ENCODE measurements around the gene CENPU.
"Not testable (repeated sequence)": the region's sequence is repeated elsewhere in the genome, so short reads cannot be mapped to it uniquely, and the experiment has no call there.

The CENPU gene, protein sequence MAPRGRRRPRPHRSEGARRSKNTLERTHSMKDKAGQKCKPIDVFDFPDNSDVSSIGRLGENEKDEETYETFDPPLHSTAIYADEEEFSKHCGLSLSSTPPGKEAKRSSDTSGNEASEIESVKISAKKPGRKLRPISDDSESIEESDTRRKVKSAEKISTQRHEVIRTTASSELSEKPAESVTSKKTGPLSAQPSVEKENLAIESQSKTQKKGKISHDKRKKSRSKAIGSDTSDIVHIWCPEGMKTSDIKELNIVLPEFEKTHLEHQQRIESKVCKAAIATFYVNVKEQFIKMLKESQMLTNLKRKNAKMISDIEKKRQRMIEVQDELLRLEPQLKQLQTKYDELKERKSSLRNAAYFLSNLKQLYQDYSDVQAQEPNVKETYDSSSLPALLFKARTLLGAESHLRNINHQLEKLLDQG

GRCh38 chr4:184733654-184734524, at the start of gene CENPU:
CENPU (minus strand) TSS chr4:184734096; CDS start chr4:184734062, 34 bp downstream.
- DNase-seq = peak; percentile 89

DNA sequence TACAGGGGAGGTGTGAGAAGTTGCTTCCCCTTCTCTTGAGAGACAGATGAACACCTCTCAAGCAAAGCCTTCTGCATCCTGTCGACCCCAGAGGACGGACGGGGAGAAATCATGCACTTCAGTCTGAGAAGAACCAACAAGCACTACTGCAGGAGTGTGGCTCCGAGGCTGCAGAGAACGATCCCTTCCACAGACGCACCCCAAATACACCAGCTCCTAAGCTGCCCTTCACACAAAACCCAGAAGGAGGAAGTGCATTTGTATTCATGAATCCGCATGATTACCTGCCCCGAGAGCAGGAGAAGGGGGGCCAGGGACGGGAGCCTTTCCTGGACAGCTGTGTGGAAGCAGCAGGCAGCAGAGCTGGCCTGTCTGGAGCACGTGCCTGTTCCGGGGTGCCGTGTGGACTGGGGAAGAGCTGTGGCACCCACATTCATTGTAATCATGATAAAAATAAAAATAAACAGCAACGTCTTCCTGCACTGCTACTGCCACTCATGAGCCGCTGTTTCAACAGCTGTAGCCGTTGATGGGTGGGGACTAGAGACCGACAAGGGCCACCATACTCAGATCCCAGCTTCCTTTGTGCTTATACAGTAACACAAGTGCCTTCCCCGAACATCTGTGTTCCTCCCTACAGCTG, 49.0 kb upstream of the CENPU start:
- DNase-seq = no peak

- not testable (repeated sequence) for DNase-seq
Measured at GRCh38 chr4:184779160-184779559, 45.3 kb upstream of the CENPU start.

- DNase-seq = no peak
Measured at GRCh38 chr4:184778325-184778724, 44.4 kb upstream of the CENPU start.

GRCh38 chr4:184776821-184777220, 42.9 kb upstream of the CENPU start:
- DNase-seq = no peak

DNA sequence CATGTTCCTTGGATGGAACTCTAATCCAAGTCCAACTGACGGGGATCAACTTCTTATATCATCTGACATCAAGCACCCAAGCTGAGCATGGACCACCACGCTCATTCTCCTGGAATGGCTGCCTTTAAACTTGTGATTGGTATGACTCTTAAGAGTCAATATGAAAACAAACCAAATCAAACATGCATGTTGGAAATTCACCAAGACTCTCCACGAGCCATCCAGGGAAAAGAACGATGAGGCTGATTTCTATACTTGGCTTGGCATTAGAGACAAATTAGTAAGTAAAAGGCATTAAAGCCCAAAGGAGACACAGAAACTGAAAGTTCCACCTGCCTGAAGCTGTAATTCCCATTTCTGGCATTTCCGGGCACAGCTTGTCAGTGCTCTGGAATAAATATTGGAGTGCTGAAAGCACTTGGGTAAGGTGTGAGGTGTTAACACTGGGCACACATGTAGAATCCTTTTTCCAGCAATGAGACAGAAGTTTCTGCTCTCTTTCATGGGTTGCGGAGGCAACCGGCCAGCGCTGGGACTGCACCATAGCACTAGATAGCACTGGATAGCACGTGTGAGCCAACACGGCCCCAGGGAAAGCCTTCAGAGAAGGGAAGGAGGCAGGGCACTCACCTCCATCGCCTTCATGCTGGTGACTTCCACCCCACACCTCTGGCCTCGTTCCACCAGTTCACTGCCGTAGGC, 42.1 kb upstream of the CENPU start:
- no peak for DNase-seq

DNA sequence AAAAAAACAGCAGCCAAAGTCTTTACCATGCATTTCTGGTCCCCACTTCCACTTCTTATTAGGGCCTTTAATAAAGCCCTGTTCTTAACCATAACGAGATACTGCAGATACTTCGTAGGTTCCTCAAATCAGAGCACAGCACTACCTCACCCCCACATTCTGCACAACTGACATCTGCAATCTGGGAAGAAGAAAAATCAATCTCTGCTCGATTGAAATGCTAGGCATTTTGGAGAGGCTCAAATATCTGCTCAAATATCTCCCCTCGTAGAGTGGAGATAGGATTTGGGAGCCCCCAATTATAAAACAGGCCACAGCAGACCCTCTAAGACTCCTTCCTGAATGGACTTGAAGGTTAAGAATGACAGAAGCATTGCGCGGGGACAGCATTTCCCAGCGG, 40.3 kb upstream of the CENPU start:
- DNase-seq = no peak

GRCh38 chr4:184771416-184771815, 37.5 kb upstream of the CENPU start:
- no peak for DNase-seq

- DNase-seq = no peak
Measured at GRCh38 chr4:184769141-184769765, 35.4 kb upstream of the CENPU start.

DNA sequence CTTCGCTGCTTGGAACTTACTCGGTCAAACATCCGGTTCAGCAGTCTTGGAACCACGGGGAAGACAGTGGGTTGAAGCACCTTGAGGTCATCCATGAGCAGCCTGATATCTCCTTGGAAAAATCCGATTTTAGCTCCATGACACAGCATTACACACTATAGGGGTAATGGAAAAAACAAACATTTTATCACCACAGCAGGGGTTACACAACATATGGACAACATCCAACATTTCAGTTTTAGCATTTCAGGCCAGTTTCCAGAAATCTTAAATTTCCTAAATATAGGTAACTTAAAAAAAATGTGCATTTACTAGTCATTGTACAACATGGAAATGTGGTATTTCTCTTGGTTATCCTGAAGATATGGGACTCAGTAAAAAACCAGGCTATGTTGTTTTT, 34.4 kb upstream of the CENPU start:
- DNase-seq = no peak

DNA sequence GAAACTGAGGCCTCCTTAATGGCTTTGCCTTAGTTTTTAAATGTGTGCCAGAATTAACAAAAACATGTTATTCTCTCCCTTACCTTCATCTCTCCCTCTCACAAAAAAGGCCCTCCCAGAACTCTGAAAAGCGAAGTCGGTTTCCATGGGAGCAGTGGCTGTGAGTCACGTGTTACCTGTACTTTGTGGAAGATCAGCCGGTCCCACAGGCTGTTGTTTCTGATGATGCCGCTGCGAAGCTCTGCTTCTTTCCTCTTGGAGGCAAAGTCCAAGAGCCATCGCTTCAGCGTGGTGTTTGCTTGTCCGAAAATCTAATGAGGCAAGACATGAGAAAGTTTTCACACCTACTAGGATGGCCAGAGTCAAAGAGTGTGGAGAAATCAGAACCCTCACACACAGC, 32.5 kb upstream of the CENPU start:
- DNase-seq = no peak

GRCh38 chr4:184765473-184766340, 31.8 kb upstream of the CENPU start:
- DNase-seq = no peak

DNA sequence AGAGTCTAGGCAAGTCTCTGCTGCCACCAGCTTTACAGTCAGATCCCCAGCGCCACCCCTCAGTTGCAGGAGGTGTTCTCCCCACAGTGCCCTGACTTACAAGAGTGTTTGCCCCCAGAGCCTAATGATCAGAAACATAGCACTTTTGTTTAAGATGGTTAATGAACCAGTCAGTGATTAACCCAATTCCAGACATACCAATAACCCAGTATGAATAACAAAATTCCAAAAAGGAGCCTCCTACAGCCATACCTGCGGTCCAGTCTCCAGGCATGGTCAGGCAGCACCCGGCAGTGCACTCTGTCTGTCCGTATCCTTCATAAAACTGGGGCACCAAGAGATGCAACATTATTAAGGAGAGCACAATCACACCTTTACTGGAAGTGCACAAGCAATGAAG, 30.7 kb upstream of the CENPU start:
- DNase-seq = no peak

GRCh38 chr4:184763150-184763780, 29.4 kb upstream of the CENPU start:
- DNase-seq = no peak

DNA sequence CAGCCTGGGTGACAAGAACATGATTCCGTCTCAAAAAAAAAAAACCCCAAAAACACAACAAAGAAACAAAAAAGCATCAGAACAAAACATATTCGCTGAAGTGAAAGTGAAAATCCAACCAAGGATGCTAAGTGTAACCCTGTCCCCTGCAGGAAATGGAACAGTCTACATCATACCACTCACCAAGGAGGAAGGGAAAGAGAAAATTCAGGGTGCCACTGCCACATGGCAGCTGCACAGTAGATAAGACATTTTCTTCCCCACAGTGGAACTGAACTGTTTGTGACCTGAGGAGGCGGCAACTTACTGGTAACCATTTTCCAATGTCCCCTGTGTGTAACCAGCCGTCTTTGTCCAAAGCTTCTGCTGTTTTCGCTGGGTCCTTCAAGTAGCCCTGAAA, 28.2 kb upstream of the CENPU start:
- DNase-seq = no peak

- DNase-seq = no peak
Measured at GRCh38 chr4:184760681-184761080, 26.8 kb upstream of the CENPU start.

DNA sequence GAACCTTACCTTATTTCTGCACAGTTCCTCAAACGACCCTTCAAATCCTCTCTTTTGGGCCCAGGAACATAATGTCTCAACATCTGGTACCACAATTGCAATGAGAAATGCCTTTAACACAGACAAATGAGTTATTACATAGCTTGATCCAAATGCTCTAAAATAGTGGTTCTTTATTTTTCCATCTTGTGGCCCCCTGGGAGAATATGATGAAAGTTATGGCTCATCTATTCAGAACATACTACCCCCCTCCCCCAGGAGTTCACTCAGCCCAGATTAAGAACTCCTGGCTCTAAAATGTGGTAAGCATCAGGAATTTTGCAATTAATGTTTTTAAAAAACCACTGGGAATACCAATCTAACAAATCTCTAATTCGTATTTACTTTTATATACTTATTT, 23.9 kb upstream of the CENPU start:
- DNase-seq = no peak

GRCh38 chr4:184756399-184756798, 22.5 kb upstream of the CENPU start:
- no peak for DNase-seq

DNA sequence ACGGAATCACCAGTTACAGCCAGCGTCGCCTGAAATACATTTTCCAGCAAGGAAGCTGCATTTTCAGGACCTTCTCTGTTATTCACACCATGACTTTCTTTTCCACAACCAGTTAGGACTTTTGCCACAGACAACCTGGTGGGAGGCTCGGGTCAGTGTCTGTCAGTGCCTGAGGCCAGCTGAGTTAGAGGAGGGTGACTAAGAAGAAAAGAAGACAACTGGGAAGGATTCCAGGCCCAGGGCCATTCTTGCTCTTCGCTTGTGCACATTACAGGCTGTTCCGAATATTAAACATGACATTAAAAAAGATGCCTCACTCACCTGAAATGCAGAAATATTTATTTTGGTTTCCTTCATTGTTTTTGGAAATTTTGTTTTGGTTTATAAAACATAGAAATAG, 21.4 kb upstream of the CENPU start:
- DNase-seq = no peak

DNA sequence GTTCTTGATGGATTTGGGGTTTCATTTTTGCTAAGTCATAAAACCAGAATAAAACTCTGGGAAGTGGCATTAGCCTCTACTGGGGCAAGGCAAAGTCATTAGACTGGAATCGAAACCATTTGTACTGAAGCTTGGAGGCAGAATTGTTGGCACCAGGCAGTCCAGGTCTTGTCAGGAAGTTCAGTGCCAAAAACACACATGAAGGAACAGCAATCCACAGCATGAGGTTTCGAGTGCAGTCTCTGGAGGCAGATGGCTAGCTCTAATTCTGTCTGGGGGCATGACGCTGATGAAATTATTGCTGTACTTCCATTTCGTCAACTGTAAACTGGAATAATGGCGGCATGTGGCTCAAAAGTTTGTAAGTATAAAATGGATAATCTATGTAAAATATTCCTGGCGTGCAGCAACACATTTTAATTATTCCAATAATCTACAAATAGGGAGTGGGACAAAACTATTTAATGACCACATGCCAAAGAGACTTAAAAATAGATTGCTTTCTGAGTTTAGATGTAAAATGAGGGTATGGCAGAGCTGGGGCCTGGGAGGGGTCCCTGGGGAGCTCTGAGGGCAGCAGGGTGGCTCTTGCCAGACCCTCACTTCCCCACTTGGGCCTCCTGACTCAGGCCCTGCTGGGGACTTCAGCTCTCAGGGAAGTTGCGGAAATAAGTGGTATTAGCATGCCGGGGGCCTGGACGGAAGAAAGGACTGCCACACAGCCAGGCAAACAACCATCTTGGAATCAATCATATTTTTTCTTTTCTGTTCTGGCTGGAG, 18.8 kb upstream of the CENPU start:
- DNase-seq = no peak
